ENCODE data around the gene TALDO1.

GRCh38 chr11:766106-766935 is 19.1 kb downstream of the TALDO1 start:
- TF ChIP-seq POLR2A (IDR thresholded peaks at IDR 0.05; ENCODE audit: low read depth, low read length) = peak; percentile 8
- TF ChIP-seq, protein P1, sequence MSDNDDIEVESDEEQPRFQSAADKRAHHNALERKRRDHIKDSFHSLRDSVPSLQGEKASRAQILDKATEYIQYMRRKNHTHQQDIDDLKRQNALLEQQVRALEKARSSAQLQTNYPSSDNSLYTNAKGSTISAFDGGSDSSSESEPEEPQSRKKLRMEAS (IDR thresholded peaks at IDR 0.05; ENCODE audit: insufficient read depth, insufficient read length) = no peak

Measured in endothelial cell of umbilical vein (primary cell).